ENCODE results near the gene KCTD4.

Gene KCTD4

GRCh38 chr13:45168555-45168930 lies 32.3 kb downstream of the KCTD4 start:
- H3K4me3 ChIP-seq (ENCODE audit: low read depth, low read length): no peak overlapping the region
- no peak for TF ChIP-seq CTCF (IDR thresholded peaks at IDR 0.05; ENCODE audit: low read depth, low read length)
- in situ Hi-C loops (cut with HindIII; ENCODE audit: low sequenced_read_pairs): no loop called here
- no peak for DNase-seq (ENCODE audit: low read depth, low spot score)

DNA sequence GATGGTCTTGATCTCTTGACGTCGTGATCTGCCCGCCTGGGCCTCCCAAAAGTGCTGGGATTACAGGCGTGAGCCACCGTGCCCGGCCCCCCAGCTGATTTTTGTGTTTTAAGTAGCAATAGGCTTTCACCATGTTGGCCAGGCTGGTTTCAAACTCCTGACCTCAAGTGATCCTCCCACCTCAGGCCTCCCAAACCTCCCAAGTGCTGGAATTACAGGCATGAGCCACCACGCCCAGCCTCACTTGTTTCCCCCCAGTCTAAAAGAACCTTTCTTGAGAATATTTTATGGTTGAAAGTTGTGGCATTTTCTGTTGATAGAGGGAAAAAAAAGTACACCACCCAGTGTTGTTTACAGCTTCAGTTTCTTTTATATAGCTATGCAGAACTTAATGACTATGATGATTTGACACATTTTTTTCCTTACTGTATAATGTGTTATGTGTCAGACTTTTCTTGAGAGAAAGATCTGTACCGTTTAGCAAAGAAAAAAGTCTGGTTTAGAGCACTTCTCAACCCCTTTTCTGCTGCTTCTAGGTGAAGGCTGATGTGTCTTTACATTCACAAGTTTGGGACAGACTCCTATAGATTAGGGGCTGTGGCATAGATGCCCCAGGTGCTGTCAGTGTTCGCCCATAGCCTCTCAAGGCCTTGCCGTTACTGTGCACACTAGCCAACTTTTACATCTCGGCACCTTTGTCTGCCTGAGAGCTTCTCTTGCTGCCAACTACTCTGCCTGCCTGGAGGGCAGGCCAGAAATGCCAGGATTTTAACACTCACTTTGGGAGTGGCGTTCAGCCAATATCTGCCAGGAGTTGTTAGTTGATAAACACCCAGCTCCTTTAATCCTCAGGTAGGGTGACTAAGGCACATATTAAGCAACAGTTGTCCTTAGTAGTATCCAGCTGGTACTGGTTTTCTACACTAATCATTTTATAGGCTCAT lies 33.0 kb downstream of the KCTD4 start:
- TF ChIP-seq CTCF (IDR thresholded peaks at IDR 0.05; ENCODE audit: low read depth, low read length): no peak
- no peak for DNase-seq (ENCODE audit: low read depth, low spot score)
- in situ Hi-C loops (cut with HindIII; ENCODE audit: low sequenced_read_pairs): no loop called here
- no peak overlapping the region for H3K4me3 ChIP-seq (ENCODE audit: low read depth, low read length)

GRCh38 chr13:45166858-45167257 lies 34.0 kb downstream of the KCTD4 start:
- no peak for TF ChIP-seq CTCF (IDR thresholded peaks at IDR 0.05; ENCODE audit: low read depth, low read length)
- no peak for DNase-seq (ENCODE audit: low read depth, low spot score)
- no peak overlapping the region for H3K4me3 ChIP-seq (ENCODE audit: low read depth, low read length)
- in situ Hi-C loops (cut with HindIII; ENCODE audit: low sequenced_read_pairs): no loop called here

- TF ChIP-seq CTCF (IDR thresholded peaks at IDR 0.05; ENCODE audit: low read depth, low read length): no peak
- in situ Hi-C loops (cut with HindIII; ENCODE audit: low sequenced_read_pairs): no loop called here
- no peak overlapping the region for H3K4me3 ChIP-seq (ENCODE audit: low read depth, low read length)
- peak; percentile 93 for DNase-seq (ENCODE audit: low read depth, low spot score)
Measured at GRCh38 chr13:45162821-45163220, 38.0 kb downstream of the KCTD4 start.

- in situ Hi-C loops (cut with HindIII; ENCODE audit: low sequenced_read_pairs): no loop called here
- no peak for TF ChIP-seq CTCF (IDR thresholded peaks at IDR 0.05; ENCODE audit: low read depth, low read length)
- H3K4me3 ChIP-seq (ENCODE audit: low read depth, low read length): no peak overlapping the region
- DNase-seq (ENCODE audit: low read depth, low spot score): peak; percentile 44
Measured at GRCh38 chr13:45162194-45162593, 38.7 kb downstream of the KCTD4 start.

GRCh38 chr13:45156565-45157361 lies 44.1 kb downstream of the KCTD4 start:
- no peak overlapping the region for H3K4me3 ChIP-seq (ENCODE audit: low read depth, low read length)
- in situ Hi-C loops (cut with HindIII; ENCODE audit: low sequenced_read_pairs): no loop called here
- no peak for TF ChIP-seq CTCF (IDR thresholded peaks at IDR 0.05; ENCODE audit: low read depth, low read length)
- DNase-seq (ENCODE audit: low read depth, low spot score): no peak

Data from astrocyte of the spinal cord (primary cell).